HG03439 (cell line): ENCODE results near the gene ZNF600.
A peak's percentile ranks its signal among the peaks of the same experiment; 100 is the strongest.
"Not testable (repeated sequence)": the region's sequence is repeated elsewhere in the genome, so short reads cannot be mapped to it uniquely, and the experiment has no call there.

ENCODE experiments used
- ATAC-seq: cut with Tn5 transposase; IDR thresholded peaks from one replicate; pipeline ENCODE4 v1.9.1; 2021; ENCODE audit warnings: mild to moderate bottlenecking, moderate library complexity; ENCODE audit not compliant: unreplicated experiment

The ZNF600 gene

GRCh38 chr19:52786464-52787354, at the start of gene ZNF600:
Gene ZNF600 (minus strand): TSS chr19:52786791. CDS start chr19:52778888, 7,903 bp downstream.
- peak; percentile 94 for ATAC-seq

GRCh38 chr19:52834289-52834688, 47.7 kb upstream of the ZNF600 start:
- ATAC-seq = not testable (repeated sequence)

DNA sequence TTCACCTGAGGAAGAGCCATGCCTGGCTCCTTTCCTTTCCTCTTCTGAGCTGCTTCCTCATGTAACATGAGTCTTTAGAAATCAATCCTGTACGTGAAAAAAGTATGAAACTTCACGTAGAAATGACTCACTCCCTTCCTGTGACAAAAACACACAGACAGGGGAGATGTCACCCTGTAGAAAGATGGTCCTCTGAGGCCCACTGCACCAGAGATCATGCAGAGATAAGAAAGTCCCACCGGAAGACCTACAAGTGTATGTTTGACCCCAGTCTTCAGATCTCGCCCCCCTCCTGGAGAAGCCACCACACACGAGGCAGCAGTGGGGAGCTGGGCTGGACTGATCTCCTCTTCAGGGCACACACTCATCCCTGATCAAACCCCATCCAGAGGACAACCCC, 47.0 kb upstream of the ZNF600 start:
- not testable (repeated sequence) for ATAC-seq

DNA sequence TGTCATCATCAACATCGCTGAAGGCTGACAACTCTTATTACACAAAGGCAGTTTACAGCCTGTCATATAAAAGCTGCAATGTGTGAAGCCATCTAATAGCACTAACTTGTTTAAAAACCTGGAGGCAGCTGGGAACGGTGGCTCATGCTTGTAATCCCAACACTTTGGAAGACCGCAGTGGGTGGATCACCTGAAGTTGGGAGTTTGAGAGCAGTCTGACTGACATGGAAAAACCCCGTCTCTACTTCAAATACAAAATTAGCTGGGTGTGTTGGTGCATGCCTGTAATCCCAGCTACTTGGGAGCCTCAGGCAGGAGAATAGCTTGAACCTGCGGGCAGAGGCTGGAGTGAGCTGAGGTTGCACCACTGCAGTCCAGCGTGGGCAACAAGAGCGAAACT, 43.3 kb upstream of the ZNF600 start:
- ATAC-seq = not testable (repeated sequence)

- ATAC-seq = no peak
Observed at GRCh38 chr19:52825765-52826164, 39.2 kb upstream of the ZNF600 start.

DNA sequence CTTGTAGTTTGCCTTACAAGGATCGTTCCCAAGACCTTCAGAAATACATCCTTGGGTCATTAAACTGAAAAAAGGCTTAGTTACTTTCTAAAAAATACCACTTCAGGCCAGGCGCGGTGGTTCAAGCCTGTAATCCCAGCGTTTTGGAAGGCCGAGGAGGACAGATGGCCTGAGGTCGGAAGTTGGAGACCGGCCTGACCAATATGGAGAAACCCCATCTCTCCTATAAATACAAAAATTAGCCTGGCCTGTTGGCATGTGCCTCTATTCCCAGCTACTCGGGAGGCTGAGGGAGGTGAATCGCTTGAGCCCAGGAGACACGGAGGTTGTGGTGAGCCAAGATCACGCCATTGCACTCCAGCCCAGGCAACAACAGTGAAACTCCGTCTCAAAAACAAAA, 37.1 kb upstream of the ZNF600 start:
- no peak for ATAC-seq

DNA sequence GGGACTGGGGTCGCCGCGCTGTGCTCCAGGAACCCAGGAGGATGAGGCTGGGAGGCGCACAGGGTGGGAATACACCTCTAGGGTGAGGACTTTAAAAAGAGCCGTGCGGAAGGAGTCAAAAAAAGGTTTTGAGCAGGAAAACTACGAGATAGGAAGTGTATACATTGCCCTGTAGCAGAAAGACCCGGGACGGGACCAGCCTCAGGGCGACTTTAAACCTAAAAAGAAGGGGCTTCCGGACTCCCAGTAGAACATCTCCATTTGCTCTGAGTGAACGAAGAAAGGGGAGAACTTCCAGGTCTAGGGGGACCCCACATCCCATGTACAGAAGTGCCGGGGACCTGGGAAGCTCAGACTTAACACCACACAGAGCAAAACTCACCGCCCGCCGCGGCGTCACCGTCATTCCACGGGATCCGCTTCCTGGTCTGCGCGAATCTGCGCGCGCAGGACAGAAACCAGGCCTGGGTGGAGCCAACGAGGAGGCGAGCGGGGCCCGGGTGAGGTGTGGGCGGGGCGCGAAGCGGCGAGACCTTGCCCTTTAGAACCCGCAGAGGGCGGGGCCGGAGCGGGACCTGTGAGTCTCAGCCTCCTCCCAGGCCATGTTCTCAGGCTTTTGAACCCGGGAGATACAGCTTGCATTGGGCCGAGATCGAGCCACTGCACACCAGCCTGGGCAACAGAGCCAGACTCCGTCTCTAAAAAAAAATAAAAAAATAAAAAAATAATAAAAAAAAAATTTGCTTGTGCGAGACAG, 34.8 kb upstream of the ZNF600 start, which contains the start of gene ZNF28:
Gene ZNF28, minus strand, starts transcription at position 430 of the 757 bp plus-strand sequence. CDS start 3,675 bp downstream, outside the sequence.
- peak; percentile 87 for ATAC-seq

GRCh38 chr19:52820472-52821203, 34.0 kb upstream of the ZNF600 start:
- not testable (repeated sequence) for ATAC-seq

DNA sequence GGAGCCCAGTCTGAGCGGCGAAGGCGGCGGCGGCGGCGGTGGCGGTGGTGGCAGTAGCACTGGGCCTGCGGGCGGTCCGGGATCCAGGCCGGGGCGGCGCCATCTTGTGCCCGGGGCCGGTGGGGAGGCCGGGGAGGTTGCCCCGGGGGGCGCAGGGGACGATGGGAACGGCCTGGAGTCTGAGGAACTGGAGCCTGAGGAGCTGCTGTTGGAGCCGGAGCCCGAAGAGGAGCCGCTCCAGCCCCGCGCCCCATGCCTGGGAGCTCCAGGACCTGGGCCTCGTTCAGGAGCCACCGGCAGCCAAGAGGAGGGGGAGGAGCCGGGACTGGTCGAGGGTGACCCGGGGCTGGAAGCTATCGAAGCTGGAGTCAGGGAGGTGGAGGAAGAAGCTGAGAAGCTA, 23.2 kb upstream of the ZNF600 start:
- ATAC-seq = no peak

- not testable (repeated sequence) for ATAC-seq
Observed at GRCh38 chr19:52799950-52800640, 13.5 kb upstream of the ZNF600 start.

DNA sequence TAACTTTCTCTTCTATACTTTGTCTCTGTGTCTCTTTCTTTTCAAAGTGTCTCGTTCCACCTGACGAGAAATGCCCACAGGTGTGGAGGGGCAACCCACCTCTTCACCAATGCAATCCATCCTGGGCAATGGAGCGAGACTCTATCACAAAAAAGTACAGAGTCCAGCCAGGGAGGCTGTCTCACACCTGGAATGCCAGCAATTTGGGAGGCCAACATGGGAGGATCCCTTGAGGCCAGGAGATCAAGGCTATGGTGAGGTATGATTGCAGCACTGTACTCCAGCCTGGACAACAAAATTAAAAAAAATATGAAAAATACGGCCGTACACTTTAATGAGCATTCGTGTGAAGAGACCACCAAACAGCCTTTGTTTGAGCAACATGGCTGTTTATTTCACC, 2.8 kb upstream of the ZNF600 start:
- ATAC-seq = no peak

- peak; percentile 30 for ATAC-seq
Observed at GRCh38 chr19:52786078-52786463, 520 bp downstream of the ZNF600 start.

- ATAC-seq = no peak
Observed at GRCh38 chr19:52785506-52785905, 1.1 kb downstream of the ZNF600 start.

DNA sequence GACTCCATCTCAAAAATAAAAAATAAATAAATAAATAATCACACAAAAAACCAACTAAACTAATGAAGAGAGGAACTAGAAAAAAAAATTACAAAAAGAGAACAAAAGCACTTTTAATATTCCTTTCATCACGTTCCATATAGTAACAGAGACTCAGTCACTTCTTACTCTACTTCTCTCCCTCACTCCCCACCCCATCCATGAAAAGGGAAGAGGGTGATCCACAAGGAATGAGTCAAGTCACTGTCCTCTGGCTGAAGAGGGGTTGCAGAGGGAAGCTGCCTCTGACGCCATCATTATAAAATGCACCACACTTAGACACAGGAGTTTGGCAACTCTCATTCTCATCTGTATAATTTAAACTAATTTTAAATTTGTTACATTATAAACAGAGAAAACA, 3.7 kb downstream of the ZNF600 start:
- not testable (repeated sequence) for ATAC-seq

GRCh38 chr19:52778811-52779210, 7.8 kb downstream of the ZNF600 start:
- ATAC-seq = no peak

- ATAC-seq = not testable (repeated sequence)
Observed at GRCh38 chr19:52756447-52756846, 30.1 kb downstream of the ZNF600 start.

DNA sequence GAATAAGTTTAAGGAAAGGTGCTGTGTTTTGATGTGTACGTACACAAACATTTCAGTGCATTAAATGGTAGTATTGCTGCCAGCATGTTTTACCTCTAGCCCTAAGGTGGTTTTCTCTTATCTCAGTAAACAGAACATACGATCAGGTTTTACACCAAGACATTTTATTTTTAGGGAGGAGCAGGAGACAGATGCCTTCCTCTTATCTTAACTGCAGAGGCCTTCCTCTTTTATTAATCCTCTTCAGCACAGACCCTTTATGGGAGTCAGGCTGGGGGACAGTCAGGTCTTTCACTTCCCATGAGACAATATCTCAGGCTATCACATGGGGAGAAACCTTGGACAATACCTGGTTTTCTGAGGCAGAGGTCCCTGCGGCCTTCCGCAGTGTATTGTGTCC, 36.8 kb downstream of the ZNF600 start:
- no peak for ATAC-seq

DNA sequence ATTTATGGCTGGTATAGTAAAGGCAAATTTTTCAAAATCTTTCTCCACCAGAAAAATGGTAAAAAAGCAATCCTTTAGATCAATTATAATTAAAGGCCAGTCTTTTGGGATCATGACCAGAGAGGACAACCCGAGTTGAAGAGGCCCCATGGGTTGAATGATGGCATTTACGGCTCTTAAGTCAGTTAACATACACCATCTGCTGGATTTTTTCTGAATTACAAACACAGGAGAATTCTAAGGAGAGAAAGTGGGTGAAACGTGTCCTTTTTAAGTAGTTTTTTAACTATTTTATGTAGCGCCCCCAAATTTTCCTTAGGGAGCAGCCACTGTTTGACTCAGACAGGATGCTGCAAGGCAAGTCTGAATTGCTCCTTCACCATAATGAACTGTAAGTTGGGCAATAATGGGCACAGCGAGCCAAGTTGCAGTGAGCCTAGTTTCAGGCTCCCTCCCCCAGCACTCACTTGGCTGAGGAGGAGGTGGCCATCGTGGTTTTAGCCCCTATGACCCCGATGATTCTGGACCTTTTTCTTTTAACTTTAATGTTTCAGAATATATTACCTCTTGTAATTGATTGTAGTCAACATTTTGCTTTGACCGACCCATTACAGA, 38.1 kb downstream of the ZNF600 start:
- no peak for ATAC-seq

- not testable (repeated sequence) for ATAC-seq
Observed at GRCh38 chr19:52745919-52746318, 40.7 kb downstream of the ZNF600 start.

- ATAC-seq = no peak
Observed at GRCh38 chr19:52743091-52743490, 43.5 kb downstream of the ZNF600 start.
